ENCODE measurements around the gene ASTN2. TPM values are rescaled to one million over a fixed set of nuclear protein-coding genes. Genes with fewer than 3 reads are reported as not detected.

ASTN2 gene
- total and polyA plus RNA-seq, 10 of the 15 experiments (the other 5 are each of a cell fraction or from before 2014, with no cell fraction given): 1.4 to 15.7 (median 7.0) TPM

- in situ Hi-C loops (cut with MboI) (no loop called here), intact Hi-C loops (cut with micrococcal nuclease; ENCODE audit: unreplicated experiment) (no loop called here)
- ATAC-seq (no peak), DNase-seq (ENCODE audit: low read depth, low spot score) (no peak), FAIRE-seq (no peak)
- ChIA-PET SMC1A (ENCODE audit: uncharacterized antibody, unreplicated experiment) (no interaction called here), CTCF (no interaction called here), POLR2A (interaction anchor here (0.5 kb wide), 1 partner anchor 151 kb away, joined by 3 read pairs; no protein-coding TSS in a partner anchor), RAD21 (ENCODE audit: unreplicated experiment) (no interaction called here)
- H3K27ac ChIP-seq (ENCODE audit: control insufficient read depth, insufficient read depth): no peak overlapping the region
- H3K4me3 ChIP-seq: no peak overlapping the region
- no peaks in the 10 kb centered on the region for H4K20me1 ChIP-seq (ENCODE audit: control insufficient read depth, insufficient read depth)
- no peaks in the 10 kb centered on the region for H3K79me2 ChIP-seq (ENCODE audit: control insufficient read depth, insufficient read depth, low read length)
- no peak overlapping the region for H3K4me2 ChIP-seq (ENCODE audit: control insufficient read depth, insufficient read depth)
- no peak overlapping the region for H3K9ac ChIP-seq (ENCODE audit: control insufficient read depth, insufficient read depth, low read length)
- H3K9me3 ChIP-seq (replicated peaks; ENCODE audit: control insufficient read depth, insufficient read depth, low read length): no peaks in the 10 kb centered on the region
- no peak overlapping the region for H2AFZ ChIP-seq (ENCODE audit: control insufficient read depth, low read depth, low read length)
- H3K4me1 ChIP-seq (ENCODE audit: control insufficient read depth, insufficient read depth, low read length): no peaks in the 10 kb centered on the region
- H3K27me3 ChIP-seq (replicated peaks in 1 of 2; ENCODE audit: control insufficient read depth in 2 of 2, insufficient read depth in 2 of 2, low read length in 1 of 2): 0 out of 4 replicates have a peak, but pooled peaks cover 0 to 2% of the 10 kb centered on the region in 2 experiments
- TF ChIP-seq KAT2A (conservative IDR thresholded peaks at IDR 0.05; ENCODE audit: control insufficient read depth, low read depth, low read length): no peak
- H3K36me3 ChIP-seq (ENCODE audit: control insufficient read depth in 2 of 2, insufficient read depth in 2 of 2, low read length in 1 of 2): no peaks in the 10 kb centered on the region
- WGBS (ENCODE audit: insufficient coverage, insufficient replicate concordance, low lambda C conversion rate, missing lambda C conversion rate): 0% methylated on average over 1 of the region's 1 CpG
- BruUV-seq (replicated peaks): no TSS peak
Observed at GRCh38 chr9:117092582-117092981, 322.3 kb downstream of the ASTN2 start.

- ChIA-PET POLR2A (no interaction called here), CTCF (no interaction called here), RAD21 (ENCODE audit: unreplicated experiment) (no interaction called here), SMC1A (ENCODE audit: uncharacterized antibody, unreplicated experiment) (no interaction called here)
- TF ChIP-seq ZNF217 (IDR thresholded peaks at IDR 0.05) (no peak), PML (IDR thresholded peaks at IDR 0.05; ENCODE audit: low read length) (no peak), BCL11A (IDR thresholded peaks at IDR 0.05; ENCODE audit: low read depth, low read length) (no peak)
- no peak overlapping the region for H2AFZ ChIP-seq (ENCODE audit: control insufficient read depth, low read depth, low read length)
- no peak overlapping the region for H3K9ac ChIP-seq (ENCODE audit: control insufficient read depth, insufficient read depth, low read length)
- FAIRE-seq (no peak), ATAC-seq (no peak), DNase-seq (ENCODE audit: low read depth, low spot score) (no peak)
- H3K27ac ChIP-seq (ENCODE audit: control insufficient read depth, insufficient read depth): no peak overlapping the region
- no peaks in the 10 kb centered on the region for H4K20me1 ChIP-seq (ENCODE audit: control insufficient read depth, insufficient read depth)
- no TSS peak for BruUV-seq (replicated peaks)
- no peaks in the 10 kb centered on the region for H3K79me2 ChIP-seq (ENCODE audit: control insufficient read depth, insufficient read depth, low read length)
- H3K27me3 ChIP-seq (replicated peaks in 1 of 2; ENCODE audit: control insufficient read depth in 2 of 2, insufficient read depth in 2 of 2, low read length in 1 of 2): 0 out of 4 replicates have a peak, but pooled peaks cover 0 to 2% of the 10 kb centered on the region in 2 experiments
- no peaks in the 10 kb centered on the region for H3K36me3 ChIP-seq (ENCODE audit: control insufficient read depth in 2 of 2, insufficient read depth in 2 of 2, low read length in 1 of 2)
- in situ Hi-C loops (cut with MboI): no loop called here
- WGBS (ENCODE audit: insufficient coverage, insufficient replicate concordance, low lambda C conversion rate, missing lambda C conversion rate): 0% methylated on average over 4 of the region's 4 CpGs
- no peak overlapping the region for H3K4me2 ChIP-seq (ENCODE audit: control insufficient read depth, insufficient read depth)
- H3K4me1 ChIP-seq (ENCODE audit: control insufficient read depth, insufficient read depth, low read length): no peaks in the 10 kb centered on the region
- H3K4me3 ChIP-seq: no peak overlapping the region
- intact Hi-C loops (cut with micrococcal nuclease; ENCODE audit: unreplicated experiment): no loop called here
- H3K9me3 ChIP-seq (replicated peaks; ENCODE audit: control insufficient read depth, insufficient read depth, low read length): no peaks in the 10 kb centered on the region
Observed at GRCh38 chr9:117091529-117091928, 323.3 kb downstream of the ASTN2 start.
